ENCODE data around the gene PCDHB11. TPM values are rescaled to one million over a fixed set of nuclear protein-coding genes. Genes with fewer than 3 reads are reported as not detected.
"Not testable (repeated sequence)": the region's sequence is repeated elsewhere in the genome, so short reads cannot be mapped to it uniquely, and the experiment has no call there.

Gene PCDHB11
- total RNA-seq, 6 donors from 2014 or later = 0.78 to 3.4 (median 1.5) TPM

DNA sequence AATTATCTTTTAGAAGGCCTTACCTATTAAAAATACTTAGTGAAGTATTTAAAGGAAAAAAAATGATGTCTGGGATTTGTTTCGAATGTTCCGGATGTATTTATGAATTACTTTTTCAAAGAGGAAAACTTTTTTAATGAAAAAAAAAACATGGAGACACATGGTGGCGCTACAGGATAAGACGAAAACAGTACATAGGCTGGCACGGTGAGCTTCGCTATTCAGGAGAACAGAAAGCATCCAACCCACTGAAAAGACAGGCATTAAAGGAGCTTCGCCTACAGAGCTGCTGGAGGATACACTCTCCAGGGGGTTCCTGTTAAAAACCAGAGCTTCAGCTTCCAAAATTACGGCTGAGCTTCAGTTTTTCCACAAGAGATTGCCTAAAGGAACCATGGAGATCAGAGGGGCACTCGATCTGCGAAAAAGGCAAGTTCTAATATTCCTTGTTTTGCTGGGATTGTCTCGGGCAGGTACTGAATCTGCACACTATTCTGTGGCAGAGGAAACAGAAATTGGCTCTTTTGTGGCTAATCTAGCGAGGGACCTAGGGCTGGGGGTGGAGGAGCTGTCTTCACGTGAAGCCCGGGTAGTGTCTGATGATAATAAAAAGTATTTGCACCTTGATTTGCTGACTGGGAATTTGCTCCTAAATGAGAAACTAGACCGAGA is 23.8 kb downstream of the PCDHB11 start, which contains the start of gene PCDHB14:
Gene PCDHB14, plus strand, starts transcription at position 232 of the 672 bp plus-strand sequence. Its CDS starts 163 bp downstream, at position 395.
- Histone ChIP-seq H3K9me3 (peaks cover 57 to 81% (median 67%) of the 10 kb centered on the region in 4 donors), H3K27ac (no peak within 1 kb of the TSS), H3K27me3 (no peaks in the 10 kb centered on the region), H3K4me3 (peak within 1 kb of the TSS in 3 of 4 donors; percentile 2 to 26 (median 7)), H3K36me3 (no peaks in the 10 kb centered on the region), H3K4me1 (no peaks in the 10 kb centered on the region)
- DNase-seq (no peak), ATAC-seq (ENCODE audit: low FRiP score in 2 of 2) (no peak)
- TF ChIP-seq POLR2A (IDR thresholded peaks at IDR 0.05) = no peak
- TF ChIP-seq EP300 (IDR thresholded peaks at IDR 0.05) = no peak
- no peak for TF ChIP-seq POLR2AphosphoS5 (IDR thresholded peaks at IDR 0.05)
- TF ChIP-seq, protein P1, sequence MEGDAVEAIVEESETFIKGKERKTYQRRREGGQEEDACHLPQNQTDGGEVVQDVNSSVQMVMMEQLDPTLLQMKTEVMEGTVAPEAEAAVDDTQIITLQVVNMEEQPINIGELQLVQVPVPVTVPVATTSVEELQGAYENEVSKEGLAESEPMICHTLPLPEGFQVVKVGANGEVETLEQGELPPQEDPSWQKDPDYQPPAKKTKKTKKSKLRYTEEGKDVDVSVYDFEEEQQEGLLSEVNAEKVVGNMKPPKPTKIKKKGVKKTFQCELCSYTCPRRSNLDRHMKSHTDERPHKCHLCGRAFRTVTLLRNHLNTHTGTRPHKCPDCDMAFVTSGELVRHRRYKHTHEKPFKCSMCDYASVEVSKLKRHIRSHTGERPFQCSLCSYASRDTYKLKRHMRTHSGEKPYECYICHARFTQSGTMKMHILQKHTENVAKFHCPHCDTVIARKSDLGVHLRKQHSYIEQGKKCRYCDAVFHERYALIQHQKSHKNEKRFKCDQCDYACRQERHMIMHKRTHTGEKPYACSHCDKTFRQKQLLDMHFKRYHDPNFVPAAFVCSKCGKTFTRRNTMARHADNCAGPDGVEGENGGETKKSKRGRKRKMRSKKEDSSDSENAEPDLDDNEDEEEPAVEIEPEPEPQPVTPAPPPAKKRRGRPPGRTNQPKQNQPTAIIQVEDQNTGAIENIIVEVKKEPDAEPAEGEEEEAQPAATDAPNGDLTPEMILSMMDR (IDR thresholded peaks at IDR 0.05) = no peak
- 23 to 31% methylated on average over 15 of the region's 15 CpGs for WGBS, 2 donors

DNA sequence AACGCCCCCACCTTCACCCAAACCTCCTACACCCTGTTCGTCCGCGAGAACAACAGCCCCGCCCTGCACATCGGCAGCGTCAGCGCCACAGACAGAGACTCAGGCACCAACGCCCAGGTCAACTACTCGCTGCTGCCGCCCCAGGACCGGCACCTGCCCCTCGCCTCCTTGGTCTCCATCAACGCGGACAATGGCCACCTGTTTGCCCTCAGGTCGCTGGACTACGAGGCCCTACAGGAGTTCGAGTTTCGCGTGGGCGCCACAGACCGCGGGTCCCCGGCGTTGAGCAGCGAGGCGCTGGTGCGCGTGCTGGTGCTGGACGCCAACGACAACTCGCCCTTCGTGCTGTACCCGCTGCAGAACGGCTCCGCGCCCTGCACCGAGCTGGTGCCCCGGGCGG is 25.4 kb downstream of the PCDHB11 start:
- not testable (repeated sequence) for H3K4me1 ChIP-seq; ATAC-seq (ENCODE audit: low FRiP score in 2 of 2); H3K4me3 ChIP-seq; H3K36me3 ChIP-seq; H3K27me3 ChIP-seq; H3K27ac ChIP-seq
- 21 to 30% methylated on average over 19 to 32 of the region's 40 CpGs for WGBS, 2 donors
- peaks cover 42 to 65% (median 56%) of the 10 kb centered on the region in 4 donors for H3K9me3 ChIP-seq
- peak in 1 of 2 donors; percentile 73 for DNase-seq

DNA sequence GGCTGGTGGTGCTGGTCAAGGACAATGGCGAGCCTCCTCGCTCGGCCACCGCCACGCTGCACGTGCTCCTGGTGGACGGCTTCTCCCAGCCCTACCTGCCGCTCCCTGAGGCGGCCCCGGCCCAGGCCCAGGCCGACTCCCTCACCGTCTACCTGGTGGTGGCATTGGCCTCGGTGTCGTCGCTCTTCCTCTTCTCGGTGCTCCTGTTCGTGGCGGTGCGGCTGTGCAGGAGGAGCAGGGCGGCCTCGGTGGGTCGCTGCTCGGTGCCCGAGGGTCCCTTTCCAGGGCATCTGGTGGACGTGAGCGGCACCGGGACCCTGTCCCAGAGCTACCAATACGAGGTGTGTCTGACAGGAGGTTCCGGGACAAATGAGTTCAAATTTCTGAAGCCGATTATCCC is 26.0 kb downstream of the PCDHB11 start:
- H3K27ac ChIP-seq; H3K27me3 ChIP-seq; H3K4me1 ChIP-seq; H3K4me3 ChIP-seq; H3K36me3 ChIP-seq; ATAC-seq (ENCODE audit: low FRiP score in 2 of 2): not testable (repeated sequence)
- peaks cover 44 to 61% (median 57%) of the 10 kb centered on the region in 4 donors for H3K9me3 ChIP-seq
- DNase-seq = peak in 1 of 2 donors; percentile 59
- WGBS, 2 donors = 38 to 40% methylated on average over 20 to 21 of the region's 30 CpGs

DNA sequence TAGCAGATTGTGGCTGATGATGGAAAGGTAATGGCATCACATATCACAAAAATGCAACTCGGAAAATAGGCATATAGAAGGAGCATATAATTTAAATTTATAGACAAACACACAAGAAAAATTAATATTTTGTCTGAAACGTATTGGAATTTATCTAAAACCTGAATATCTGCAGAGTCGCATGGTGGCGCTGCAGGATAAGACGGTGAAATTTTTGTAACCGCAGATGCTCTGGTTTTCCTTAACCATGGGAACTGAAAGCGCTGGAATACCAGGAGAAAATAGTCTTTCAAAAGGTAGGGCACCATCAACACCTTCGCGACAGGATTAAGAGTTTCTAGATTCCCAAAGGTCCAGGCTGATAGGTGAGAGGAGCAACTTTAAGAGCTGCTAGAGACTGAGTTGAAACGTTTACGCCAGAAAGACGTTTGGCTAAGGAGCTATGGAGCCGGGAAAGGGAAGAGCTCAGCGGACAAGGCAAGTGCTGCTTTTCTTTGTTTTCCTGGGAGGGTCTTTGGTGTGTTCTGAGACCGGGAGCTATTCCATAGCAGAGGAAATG is 34.8 kb downstream of the PCDHB11 start:
- WGBS, 2 donors = 6% methylated on average over 15 of the region's 15 CpGs
- Histone ChIP-seq H3K27me3 (no peaks in the 10 kb centered on the region), H3K27ac (no peak overlapping the region), H3K4me1 (no peaks in the 10 kb centered on the region), H3K36me3 (no peaks in the 10 kb centered on the region), H3K9me3 (peaks cover 38 to 87% (median 73%) of the 10 kb centered on the region in 4 donors), H3K4me3 (peak overlapping the region in 2 of 4 donors; percentile 2 to 9)
- DNase-seq (no peak), ATAC-seq (ENCODE audit: low FRiP score in 2 of 2) (no peak)
- TF ChIP-seq POLR2AphosphoS5 (IDR thresholded peaks at IDR 0.05) (no peak), POLR2A (IDR thresholded peaks at IDR 0.05) (no peak), EP300 (IDR thresholded peaks at IDR 0.05) (no peak)
- TF ChIP-seq, protein P1 (IDR thresholded peaks at IDR 0.05) = no peak

DNA sequence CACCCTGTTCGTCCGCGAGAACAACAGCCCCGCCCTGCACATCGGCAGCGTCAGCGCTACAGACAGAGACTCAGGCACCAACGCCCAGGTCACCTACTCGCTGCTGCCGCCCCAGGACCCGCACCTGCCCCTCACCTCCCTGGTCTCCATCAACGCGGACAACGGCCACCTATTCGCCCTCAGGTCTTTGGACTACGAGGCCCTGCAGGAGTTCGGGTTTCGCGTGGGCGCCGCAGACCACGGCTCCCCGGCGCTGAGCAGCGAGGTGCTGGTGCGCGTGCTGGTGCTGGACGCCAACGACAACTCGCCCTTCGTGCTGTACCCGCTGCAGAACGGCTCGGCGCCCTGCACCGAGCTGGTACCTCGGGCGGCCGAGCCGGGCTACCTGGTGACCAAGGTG is 36.5 kb downstream of the PCDHB11 start:
- not testable (repeated sequence) for H3K27me3 ChIP-seq; H3K27ac ChIP-seq; H3K4me1 ChIP-seq; ATAC-seq (ENCODE audit: low FRiP score in 2 of 2); H3K4me3 ChIP-seq; DNase-seq; H3K36me3 ChIP-seq
- H3K9me3 ChIP-seq = peaks cover 44 to 95% (median 82%) of the 10 kb centered on the region in 4 donors
- 26 to 29% methylated on average over 4 to 40 of the region's 40 CpGs for WGBS, 2 donors

DNA sequence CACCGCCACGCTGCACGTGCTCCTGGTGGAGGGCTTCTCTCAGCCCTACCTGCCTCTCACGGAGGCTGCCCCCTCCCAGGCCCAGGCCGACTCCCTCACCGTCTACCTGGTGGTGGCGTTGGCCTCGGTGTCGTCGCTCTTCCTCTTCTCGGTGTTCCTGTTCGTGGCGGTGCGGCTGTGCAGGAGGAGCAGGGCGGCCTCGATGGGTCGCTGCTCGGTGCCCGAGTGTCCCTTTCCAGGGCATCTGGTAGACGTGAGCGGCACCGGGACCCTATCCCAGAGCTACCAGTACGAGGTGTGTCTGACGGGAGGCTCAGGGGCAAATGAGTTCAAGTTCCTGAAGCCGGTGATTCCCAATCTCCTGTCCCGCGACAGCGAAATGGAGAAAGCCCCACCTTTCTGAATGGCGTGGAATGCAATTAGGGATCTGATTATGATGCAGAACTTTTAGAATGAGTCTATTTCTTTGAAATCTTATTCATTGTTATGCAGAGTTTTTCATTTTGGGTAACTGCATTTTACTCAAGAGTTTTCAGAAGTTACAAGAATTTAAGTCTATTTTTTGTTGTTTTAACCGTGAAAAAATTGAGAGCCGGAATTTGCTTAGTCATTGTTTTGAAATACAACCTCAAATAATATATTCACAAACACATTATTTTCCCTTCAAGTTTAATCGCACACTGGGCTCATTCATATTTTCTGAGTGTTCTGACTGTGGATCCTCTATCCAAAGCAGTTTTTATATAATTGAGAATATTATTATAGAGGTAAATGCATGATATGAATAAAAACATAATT is 37.3 kb downstream of the PCDHB11 start:
- Histone ChIP-seq H3K36me3 (no peaks in the 10 kb centered on the region), H3K27me3 (no peaks in the 10 kb centered on the region), H3K4me3 (no peak overlapping the region), H3K9me3 (peaks cover 48 to 96% (median 82%) of the 10 kb centered on the region in 4 donors), H3K27ac (no peak overlapping the region), H3K4me1 (no peaks in the 10 kb centered on the region)
- DNase-seq (peak in 1 of 2 donors; percentile 58), ATAC-seq (ENCODE audit: low FRiP score in 2 of 2) (no peak)
- 21 to 27% methylated on average over 16 to 22 of the region's 32 CpGs for WGBS, 2 donors
- TF ChIP-seq POLR2A (IDR thresholded peaks at IDR 0.05) = no peak
- no peak for TF ChIP-seq POLR2AphosphoS5 (IDR thresholded peaks at IDR 0.05)
- TF ChIP-seq, protein P1 (IDR thresholded peaks at IDR 0.05) = no peak
- TF ChIP-seq EP300 (IDR thresholded peaks at IDR 0.05) = no peak

Data from upper lobe of left lung (tissue), 6 donors.